Vagina (tissue), 2 donors: ENCODE results near the gene KCNH4. TPM values are rescaled to one million over a fixed set of nuclear protein-coding genes. Genes with fewer than 3 reads are reported as not detected.

Experiments used
- DNase-seq, 2 donors: peaks; one replicate each; pipeline ENCODE4 v3.0.0-alpha.2; 2017; ENCODE audit errors: extremely low spot score in 2 of 2
- H3K27ac ChIP-seq: fragments of 200-600 bp; sonication (generic); one replicate; pipeline ENCODE4 v1.5.1; 2019
- H3K27me3 ChIP-seq: fragments of 200-600 bp; sonication (generic); one replicate; pipeline ENCODE4 v1.5.1; 2019
- H3K36me3 ChIP-seq, 2 donors: fragments of 200-600 bp; sonication (generic); one replicate each; pipeline ENCODE4 v1.5.1; 2017 to 2019
- H3K4me1 ChIP-seq: fragments of 200-600 bp; sonication (generic); one replicate; pipeline ENCODE4 v1.5.1; 2019
- H3K4me3 ChIP-seq, 2 donors: fragments of 200-600 bp; sonication (generic); 1 replicate in 1 of 2; 2 replicates in 1 of 2; pipeline ENCODE4 v1.5.1; 2016 to 2019
- H3K9me3 ChIP-seq: fragments of 200-600 bp; sonication (generic); one replicate; pipeline ENCODE4 v1.5.1; 2019
- CTCF ChIP-seq, 3 experiments: fragments of 450-650 bp in 2 of 3; fragments of 200-600 bp in 1 of 3; sonication (generic) in 1 of 3; IDR thresholded peaks; one replicate each; pipeline ENCODE4 v1.5.1; 2017 to 2019; ENCODE audit warnings: antibody characterized with exemption in 3 of 3, mild to moderate bottlenecking in 2 of 3, moderate library complexity in 2 of 3
- POLR2A ChIP-seq, 2 donors: fragments of 450-650 bp; IDR thresholded peaks; one replicate each; pipeline ENCODE4 v1.6.1; 2017; ENCODE audit warnings: antibody characterized with exemption in 2 of 2, mild to moderate bottlenecking in 2 of 2, moderate library complexity in 2 of 2
- POLR2AphosphoS5 ChIP-seq, 2 donors: sonication (generic); formaldehyde crosslinking; IDR thresholded peaks; one replicate each; pipeline ENCODE4 v1.9.0; 2017; ENCODE audit warnings: antibody characterized with exemption in 2 of 2, mild to moderate bottlenecking in 2 of 2, low read depth in 1 of 2; ENCODE audit not compliant: insufficient read depth in 1 of 2
- intact Hi-C: fragments of 100-400 bp; cut with DNase I; formaldehyde crosslinking; loops from one replicate; pipeline ENCODE4 v1.15.1; 2023
- total RNA-seq: library from RNA; depleted of rRNA; stranded (reverse); fragments of >200 nt; gene quantifications from one replicate; pipeline ENCODE4 v1.2.3, GENCODE V29; 2016

The KCNH4 gene
- total RNA-seq, 1 donor from 2014 or later: not detected

DNA sequence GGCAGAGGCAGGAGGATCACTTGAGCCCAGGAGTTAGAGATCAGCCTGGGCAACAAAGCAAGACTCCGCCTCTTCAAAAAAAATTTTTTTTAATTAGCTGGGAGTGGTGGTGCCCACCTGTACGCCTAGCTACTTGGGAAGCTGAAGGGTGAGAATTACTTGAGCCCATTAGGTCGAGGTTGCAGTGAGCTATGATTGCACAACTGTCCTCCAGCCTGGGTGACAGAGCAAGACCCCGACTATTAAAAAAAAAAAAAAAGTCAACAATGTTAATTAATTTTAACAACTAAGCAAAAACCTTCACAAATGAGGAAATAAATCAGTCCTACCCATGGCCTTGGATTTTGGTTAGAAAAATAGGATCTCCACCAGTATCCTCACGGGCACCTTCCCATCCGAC lies 73.8 kb downstream of the KCNH4 start:
- intact Hi-C loops: no loop called here
- peak overlapping the region in 1 of 2 donors; percentile 19 for H3K4me3 ChIP-seq
- DNase-seq: no peak
- H3K27me3 ChIP-seq: no peaks in the 10 kb centered on the region
- H3K4me1 ChIP-seq: peaks cover 19% of the 10 kb centered on the region
- H3K9me3 ChIP-seq: no peaks in the 10 kb centered on the region
- no peak overlapping the region for H3K27ac ChIP-seq
- peaks cover 0 to 8% of the 10 kb centered on the region in 2 donors for H3K36me3 ChIP-seq
- no peak for TF ChIP-seq CTCF (IDR thresholded peaks at IDR 0.05)
- no peak for TF ChIP-seq POLR2AphosphoS5 (IDR thresholded peaks at IDR 0.05; ENCODE audit: insufficient read depth in 1 of 2, low read depth in 1 of 2)
- TF ChIP-seq POLR2A (IDR thresholded peaks at IDR 0.05): no peak

Other genes with a start within 250 kb of the KCNH4 start
- 54.0 TPM for gene CNP, start 214.3 kb downstream of the KCNH4 start, total RNA-seq
- 60.2 TPM for gene DNAJC7, start 163.7 kb downstream of the KCNH4 start, total RNA-seq
- 28.7 TPM for gene NKIRAS2, start 161.1 kb downstream of the KCNH4 start, total RNA-seq
- gene C17orf113, start 130.5 kb downstream of the KCNH4 start, total RNA-seq: 0.49 TPM
- gene ZNF385C, start 82.7 kb downstream of the KCNH4 start, total RNA-seq: 0.49 TPM
- 8.1 TPM for gene DHX58, start 68.4 kb downstream of the KCNH4 start, total RNA-seq
- 63.1 TPM for gene KAT2A, start 59.8 kb downstream of the KCNH4 start, total RNA-seq
- gene HSPB9, start 58.3 kb downstream of the KCNH4 start, total RNA-seq: 1.2 TPM
- 111 TPM for gene RAB5C, start 26.2 kb downstream of the KCNH4 start, total RNA-seq
- gene HCRT, start 4.3 kb upstream of the KCNH4 start, total RNA-seq: not detected
- 35.1 TPM for gene GHDC, start 13.4 kb upstream of the KCNH4 start, total RNA-seq
- 74.6 TPM for gene STAT5B, start 95.2 kb upstream of the KCNH4 start, total RNA-seq
- 38.3 TPM for gene STAT5A, start 107.4 kb upstream of the KCNH4 start, total RNA-seq
- gene STAT3, start 207.3 kb upstream of the KCNH4 start, total RNA-seq: 210 TPM
- 268 TPM for gene CAVIN1, start 242.1 kb upstream of the KCNH4 start, total RNA-seq